Measurements from ENCODE around the gene BAIAP2L2.

DNA sequence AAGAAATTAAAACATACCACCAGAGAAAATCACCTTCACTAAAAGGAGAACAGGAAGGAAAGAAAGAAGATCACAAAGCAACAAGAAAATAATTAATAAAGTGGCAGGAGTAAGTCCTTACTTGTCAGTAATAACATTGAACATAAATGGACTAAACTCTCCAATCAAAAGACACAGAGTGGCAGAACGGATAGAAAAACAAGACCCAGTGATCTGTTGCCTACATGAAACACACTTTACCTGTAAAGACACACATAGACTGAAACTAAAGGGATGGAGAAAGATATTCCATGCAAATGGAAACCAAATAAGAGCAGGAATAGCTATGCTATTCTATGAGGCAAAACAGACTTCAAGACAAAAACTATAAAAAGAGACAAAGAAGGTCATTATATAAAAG is 45.2 kb upstream of the BAIAP2L2 start:
- TF ChIP-seq TAF1 (IDR thresholded peaks at IDR 0.05; ENCODE audit: low read depth): no peak
- TF ChIP-seq, protein P1, sequence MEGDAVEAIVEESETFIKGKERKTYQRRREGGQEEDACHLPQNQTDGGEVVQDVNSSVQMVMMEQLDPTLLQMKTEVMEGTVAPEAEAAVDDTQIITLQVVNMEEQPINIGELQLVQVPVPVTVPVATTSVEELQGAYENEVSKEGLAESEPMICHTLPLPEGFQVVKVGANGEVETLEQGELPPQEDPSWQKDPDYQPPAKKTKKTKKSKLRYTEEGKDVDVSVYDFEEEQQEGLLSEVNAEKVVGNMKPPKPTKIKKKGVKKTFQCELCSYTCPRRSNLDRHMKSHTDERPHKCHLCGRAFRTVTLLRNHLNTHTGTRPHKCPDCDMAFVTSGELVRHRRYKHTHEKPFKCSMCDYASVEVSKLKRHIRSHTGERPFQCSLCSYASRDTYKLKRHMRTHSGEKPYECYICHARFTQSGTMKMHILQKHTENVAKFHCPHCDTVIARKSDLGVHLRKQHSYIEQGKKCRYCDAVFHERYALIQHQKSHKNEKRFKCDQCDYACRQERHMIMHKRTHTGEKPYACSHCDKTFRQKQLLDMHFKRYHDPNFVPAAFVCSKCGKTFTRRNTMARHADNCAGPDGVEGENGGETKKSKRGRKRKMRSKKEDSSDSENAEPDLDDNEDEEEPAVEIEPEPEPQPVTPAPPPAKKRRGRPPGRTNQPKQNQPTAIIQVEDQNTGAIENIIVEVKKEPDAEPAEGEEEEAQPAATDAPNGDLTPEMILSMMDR (IDR thresholded peaks at IDR 0.05; ENCODE audit: poor library complexity, severe bottlenecking): no peak
- no peak for TF ChIP-seq REST (IDR thresholded peaks at IDR 0.05; ENCODE audit: borderline replicate concordance)
- TF ChIP-seq EP300 (conservative IDR thresholded peaks at IDR 0.05; ENCODE audit: poor library complexity, severe bottlenecking): no peak
- TF ChIP-seq POLR2AphosphoS5 (IDR thresholded peaks at IDR 0.05): no peak
- TF ChIP-seq EZH2 (IDR thresholded peaks at IDR 0.05; ENCODE audit: borderline replicate concordance, insufficient read depth, low read length, poor library complexity, severe bottlenecking): no peak
- TF ChIP-seq SMC3 (conservative IDR thresholded peaks at IDR 0.05; ENCODE audit: poor library complexity): no peak

Measured in neural cell (in vitro differentiated cells).